Limb (tissue), 2 donors: Measurements from ENCODE around the gene ENTPD8.
A peak's percentile ranks its signal among the peaks of the same experiment; 100 is the strongest.

Experiments
- DNase-seq, 2 donors: peaks; one replicate each; pipeline ENCODE4 v3.0.0-alpha.2; 2016; ENCODE audit errors: extremely low spot score in 2 of 2

The ENTPD8 gene

DNA sequence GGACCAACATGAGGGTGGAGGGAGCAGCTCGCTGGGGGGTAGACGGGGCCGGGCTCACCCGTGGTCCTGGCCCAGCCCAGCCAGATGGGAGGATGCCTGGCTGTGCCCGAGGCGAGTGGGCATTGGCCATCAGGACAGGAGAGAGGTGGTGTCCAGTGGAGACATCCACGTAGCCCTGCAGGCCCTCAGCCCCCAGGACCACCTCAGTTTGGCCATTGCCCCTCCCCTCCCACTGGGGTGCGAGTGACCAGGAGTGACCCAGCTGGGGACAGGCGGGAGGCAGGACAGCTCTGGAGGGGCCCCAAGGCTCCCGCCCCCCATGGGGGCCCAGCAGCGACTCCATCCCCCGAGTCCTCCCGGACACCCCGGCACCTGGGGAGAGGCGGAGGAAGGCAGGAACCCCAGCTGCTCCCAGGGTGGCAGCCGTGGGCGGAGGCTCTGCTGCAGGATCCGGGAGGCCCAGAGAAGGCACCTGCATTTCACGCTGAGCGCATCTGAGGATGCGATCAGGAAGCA lies 9.7 kb downstream of the ENTPD8 start:
- no peak for DNase-seq

DNA sequence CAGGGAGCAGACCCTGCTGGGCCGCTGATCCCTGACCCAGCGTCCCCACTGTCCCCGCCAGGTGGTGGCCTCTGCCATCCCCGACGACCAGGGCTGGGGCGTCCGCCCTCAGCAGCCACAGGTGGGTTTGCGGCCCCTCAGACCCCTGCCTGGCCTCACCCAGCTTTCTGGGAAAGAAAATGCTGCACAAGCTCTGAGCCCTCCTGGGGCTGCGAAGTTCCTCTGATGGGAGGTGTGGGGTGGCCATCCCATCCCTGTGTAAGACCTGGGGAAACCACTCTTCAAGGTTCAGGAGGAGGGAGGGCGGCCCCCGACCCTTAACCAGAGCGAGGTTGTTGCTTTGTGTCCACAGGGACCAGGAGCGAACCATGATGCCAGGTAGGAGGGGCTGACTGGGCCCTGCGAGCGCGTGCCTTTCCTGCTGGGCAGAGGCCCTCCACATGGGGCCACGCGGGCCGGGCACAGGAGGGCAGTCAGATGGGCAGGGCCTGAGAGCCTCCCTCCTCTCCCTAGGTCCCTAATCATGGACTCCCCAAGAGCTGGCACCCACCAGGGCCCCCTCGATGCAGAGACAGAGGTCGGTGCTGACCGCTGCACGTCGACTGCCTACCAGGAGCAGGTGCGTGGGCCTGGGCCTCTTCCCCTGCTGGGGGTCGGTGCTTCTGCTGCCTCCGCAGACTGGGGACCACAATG lies 10.3 kb downstream of the ENTPD8 start:
- DNase-seq, result no peak

DNA sequence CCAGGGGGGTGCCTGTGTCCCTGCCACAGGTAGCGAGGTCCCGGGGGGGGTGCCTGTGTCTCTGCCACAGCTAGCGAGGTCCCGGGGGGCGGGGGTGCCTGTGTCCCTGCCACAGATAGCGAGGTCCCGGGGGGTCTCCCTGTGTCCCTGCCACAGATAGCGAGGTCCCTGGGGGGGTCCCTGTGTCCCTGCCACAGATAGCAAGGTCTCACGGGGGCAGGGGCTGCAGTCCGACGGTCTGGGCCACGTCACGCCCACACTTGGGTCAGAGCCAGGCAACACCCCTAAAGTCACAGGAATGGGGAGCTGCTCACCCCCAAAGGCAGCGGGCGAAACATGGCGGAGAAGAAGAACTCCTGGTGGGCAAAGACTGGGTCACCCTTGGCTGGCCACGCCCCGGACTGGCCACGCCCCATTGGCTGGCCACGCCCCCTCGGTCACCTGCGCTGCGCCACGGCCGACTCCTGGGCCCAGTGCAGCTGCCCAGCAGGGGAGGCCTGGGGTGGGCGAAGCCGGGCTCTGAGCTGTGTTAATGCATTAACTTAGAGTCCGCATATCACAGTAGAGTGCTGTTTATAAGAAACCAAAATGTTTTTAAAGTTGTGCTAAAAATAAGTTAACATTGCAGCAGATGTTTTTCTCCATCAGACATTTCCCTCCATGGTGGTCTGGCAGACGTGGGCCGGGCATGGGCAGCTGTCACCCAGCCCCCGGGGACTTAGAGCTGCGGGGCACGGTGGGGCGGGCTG lies 11.0 kb downstream of the ENTPD8 start:
- no peak for DNase-seq

DNA sequence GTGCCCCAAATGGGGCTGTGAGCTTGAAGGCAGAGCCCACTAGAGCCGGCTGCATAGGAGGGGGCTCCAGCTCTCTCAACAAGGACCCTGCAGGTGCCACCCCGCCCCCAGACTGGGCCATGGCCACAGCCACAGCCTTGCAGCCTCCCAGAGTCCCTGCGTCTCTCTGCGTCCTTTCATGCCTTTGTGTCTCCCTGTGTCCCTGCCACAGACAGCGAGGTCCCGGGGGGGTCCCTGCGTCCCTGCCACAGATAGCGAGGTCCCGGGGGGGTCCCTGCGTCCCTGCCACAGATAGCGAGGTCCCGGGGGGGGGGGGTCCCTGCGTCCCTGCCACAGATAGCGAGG lies 11.6 kb downstream of the ENTPD8 start:
- DNase-seq, result no peak

DNA sequence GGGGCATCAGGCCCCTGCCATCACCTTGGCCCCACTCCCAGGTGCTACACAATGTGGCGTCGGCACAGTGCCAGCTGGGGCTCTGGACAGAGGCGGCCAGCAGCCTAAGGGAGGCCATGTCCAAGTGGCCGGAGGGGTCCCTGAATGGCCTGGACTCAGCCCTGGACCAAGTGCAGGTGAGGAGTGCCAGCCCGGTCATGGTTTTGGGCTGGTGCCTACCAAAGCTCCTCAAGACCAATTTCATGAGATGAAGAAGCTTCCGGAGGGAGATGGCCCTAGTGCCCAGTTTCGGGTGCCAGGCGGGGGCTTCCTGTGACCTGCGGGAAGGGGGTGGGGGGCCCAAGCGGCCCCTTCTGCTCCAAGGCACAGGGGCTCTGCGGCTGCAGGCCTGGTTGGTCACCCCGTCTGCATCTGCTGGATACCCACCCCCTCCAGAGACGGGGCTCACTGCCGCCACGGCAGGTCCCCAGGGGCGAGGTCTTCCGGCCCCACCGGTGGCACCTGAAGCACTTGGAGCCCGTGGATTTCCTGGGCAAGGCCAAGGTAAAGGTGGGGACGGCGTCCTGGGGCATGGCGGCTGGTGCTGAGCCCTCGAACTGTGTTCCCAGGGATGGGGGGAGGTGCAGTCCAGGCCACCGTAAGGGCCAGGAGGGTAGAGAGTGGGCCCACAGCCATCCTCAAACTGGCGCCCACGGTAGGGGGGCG lies 12.2 kb downstream of the ENTPD8 start:
- no peak for DNase-seq

DNA sequence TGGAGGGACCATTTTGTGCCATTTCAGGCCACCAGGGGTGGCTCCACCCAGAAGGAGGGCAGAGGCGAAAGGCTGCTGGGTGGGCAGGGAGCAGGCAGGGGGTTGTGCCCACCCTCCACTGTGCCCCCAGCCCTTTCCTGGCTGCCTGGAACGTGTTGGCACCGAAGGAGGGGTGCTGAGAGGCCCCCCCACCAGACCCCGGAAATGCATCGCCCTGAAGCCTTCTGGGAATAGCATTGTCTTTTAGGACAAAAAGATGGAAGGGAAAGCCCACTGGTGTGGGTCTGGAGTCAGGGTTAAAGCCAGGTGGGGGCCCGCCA lies 12.9 kb downstream of the ENTPD8 start:
- DNase-seq, result no peak

DNA sequence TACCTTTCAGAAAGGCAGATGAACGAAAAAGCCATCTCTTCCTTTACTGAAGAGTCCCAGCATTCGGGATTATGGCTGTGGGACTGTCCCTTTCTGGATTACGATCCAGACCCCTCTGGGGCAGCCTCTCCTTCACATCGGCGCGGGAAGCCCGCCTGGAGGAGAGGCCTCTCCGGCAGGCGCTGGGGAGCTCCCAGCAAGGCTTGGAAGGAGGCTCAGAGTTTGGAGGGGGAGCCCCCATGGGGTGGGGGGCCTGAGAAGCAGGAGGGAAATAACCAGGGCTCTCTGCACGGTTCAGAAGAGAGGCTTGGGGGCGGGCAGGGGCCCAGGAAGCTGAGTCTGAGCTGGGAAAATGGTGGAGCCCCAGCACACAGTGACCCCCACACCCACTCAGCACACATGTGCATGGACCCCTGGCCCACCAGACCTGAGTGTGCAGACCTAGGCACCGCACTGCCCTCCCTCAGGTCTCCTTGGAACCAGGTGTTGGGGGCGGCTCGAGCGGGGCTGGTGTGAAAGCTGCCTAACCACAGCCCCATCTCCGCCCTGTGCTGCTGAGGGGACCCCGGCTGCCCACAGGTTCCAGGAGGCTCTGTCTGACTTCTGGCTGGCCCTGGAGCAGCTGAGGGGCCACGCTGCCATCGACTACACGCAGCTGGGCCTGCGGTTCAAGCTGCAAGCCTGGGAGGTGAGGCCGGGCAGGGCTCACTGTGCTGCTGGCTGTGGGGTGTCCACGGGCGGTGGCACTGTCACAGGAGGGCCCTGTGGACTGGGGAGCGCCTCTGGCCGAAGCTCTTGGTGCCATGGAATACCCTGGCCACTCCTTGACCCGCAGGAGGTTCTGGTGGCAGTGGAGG lies 13.5 kb downstream of the ENTPD8 start:
- DNase-seq, result no peak

DNA sequence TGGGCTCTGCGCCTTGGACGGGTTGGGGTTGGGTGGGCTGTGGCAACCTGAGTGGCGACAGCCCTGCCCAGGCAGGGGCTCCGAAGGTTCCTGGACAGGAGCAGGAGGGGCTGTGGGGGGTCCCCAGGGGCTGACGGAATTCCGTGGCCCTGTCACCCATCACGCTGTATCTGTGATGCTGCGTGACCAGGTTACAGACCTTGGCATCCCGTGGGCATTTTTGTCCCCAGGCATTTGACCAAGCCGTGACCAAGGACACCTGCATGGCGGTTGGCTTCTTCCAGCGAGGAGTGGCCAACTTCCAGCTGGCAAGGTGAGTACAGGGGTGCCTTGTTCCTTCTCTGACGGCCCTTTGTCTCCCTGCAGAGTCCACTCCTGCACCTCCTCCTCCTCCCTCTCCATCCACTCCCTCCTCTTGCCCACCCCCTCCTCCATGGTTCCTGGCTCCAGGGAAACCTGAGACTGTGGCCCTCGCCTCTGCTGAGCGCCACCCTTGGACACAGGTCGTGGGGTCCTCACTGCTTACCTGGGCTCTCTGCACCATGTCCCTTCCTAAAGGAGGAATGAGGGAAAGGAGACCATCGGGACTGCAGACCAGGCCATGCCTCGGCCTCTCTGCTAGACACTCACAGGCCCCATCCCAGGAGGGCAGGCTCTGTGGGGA lies 15.0 kb downstream of the ENTPD8 start:
- peak in 1 of 2 donors; percentile 31 for DNase-seq

DNA sequence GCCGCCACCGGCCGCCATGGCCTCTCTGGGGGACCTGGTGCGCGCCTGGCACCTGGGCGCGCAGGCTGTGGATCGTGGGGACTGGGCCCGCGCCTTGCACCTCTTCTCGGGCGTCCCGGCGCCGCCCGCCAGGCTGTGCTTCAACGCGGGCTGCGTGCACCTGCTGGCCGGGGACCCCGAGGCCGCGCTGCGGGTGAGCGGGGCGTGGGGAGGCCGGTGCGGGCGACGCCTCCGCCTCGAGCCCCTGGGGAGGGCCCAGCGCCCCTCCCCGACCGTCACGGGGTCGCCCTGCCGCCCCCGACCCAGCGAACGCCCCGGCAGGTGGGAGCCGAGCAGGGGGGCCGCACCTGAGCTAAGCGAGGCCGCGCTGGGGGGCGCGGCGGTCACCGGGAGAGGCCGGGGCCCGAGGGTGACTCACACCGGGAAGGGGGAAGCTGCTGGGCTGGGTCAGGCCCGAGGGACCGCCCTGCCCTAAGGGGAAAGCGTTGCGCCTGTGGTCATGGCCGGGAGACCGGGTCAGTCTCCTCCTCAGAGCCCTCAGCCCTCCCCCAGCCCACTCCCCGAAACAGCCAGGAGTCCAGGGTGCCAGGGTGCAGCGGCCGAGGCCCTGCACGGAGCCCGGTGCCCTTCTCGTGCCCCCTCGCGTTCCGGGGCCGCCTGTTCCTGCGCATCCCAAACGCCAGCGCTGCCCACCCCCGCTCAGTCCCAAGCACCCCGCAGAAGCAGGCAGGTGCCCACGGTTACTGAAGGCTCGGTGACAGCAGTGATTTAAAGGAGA lies 17.5 kb downstream of the ENTPD8 start:
- DNase-seq, result no peak

DNA sequence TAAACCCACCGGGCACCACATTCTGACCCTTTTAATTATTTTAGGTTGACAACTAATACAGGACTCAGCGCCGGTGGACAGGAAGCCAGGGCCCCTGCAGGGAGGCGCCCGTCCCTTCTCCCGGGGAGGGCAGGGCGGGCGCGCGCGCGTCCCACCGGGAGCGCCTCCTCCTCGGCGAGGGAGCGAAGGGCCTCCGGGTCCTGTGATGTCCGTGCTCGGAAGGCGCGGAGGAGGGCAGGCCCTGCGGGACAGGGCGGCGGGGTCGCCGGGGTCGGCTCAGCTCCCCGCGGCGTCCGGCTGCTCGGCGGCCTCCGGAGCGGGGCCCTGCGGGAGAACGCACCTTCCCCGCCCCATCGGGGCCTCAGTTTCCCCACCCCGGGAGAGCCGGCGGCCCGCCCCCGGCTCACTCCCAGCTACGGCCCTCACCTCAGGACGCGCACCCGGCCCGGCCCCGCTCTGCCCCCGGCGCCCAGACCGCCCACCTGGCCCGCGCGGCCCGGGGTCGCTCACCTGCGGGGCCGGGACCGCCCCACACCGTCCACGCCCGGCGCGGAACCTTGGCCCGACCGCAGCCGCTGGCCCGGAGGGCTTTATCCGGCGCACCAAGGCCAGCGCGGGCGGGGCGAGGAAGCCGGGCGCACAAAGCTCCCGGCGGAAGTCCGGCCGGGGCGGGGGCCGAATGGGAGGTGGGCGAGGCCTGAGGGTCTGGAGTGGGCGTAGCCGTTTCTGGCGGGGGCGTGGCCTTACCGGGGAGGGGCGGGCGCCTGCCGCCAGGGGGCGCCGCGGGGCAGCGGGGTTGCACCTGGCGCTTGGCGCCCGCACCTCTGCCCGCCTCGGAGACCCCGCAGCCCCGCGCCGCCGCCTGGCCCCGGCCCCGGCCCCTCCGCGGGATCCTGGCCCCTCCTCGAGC lies 18.3 kb downstream of the ENTPD8 start, which contains the start of the genes EXD3 and NOXA1:
TSS of gene EXD3 (minus strand) at position 559 of the 910 bp plus-strand sequence. CDS start 27,805 bp downstream, outside the sequence.
TSS of gene NOXA1 (plus strand) at position 790 of the 910 bp plus-strand sequence. CDS start 137 bp downstream, outside the sequence.
- peak; percentile 87 to 94 for DNase-seq

DNA sequence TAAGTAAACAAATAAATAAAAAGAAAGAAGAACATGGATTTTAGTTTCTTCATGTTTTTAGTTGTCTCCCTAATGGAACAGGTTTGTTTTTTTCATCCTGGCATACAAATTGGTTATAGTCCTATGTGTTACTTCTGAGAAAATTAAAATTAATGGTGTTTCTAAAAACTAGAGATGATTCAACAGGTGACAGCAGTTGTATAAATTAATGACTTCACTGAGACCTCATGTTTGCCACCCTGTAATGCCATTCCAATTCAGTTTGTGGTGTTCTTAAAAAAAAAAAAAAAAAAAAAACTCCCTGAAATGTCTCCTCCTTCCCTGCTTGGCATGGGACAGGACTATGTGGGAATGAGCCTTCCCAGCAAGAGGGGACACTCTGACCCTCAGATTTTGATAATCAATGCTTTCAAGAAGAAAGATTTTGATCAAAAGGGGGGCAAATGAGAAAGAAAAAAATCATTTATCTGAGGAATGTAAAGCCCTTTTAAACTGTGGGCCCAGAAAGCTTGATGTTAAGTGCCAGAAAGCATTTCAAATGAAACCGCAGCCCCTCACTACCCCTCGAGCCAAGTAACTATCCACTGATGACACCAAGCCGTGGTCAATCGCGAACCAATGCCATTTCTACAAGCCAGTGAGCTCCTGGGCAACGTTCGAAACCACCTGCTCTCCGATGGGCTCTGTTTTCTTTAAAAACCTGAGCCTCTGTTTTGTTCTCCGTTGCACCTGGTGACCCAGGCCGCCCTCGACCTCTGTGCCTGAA lies 19.1 kb downstream of the ENTPD8 start:
- DNase-seq, result no peak

DNA sequence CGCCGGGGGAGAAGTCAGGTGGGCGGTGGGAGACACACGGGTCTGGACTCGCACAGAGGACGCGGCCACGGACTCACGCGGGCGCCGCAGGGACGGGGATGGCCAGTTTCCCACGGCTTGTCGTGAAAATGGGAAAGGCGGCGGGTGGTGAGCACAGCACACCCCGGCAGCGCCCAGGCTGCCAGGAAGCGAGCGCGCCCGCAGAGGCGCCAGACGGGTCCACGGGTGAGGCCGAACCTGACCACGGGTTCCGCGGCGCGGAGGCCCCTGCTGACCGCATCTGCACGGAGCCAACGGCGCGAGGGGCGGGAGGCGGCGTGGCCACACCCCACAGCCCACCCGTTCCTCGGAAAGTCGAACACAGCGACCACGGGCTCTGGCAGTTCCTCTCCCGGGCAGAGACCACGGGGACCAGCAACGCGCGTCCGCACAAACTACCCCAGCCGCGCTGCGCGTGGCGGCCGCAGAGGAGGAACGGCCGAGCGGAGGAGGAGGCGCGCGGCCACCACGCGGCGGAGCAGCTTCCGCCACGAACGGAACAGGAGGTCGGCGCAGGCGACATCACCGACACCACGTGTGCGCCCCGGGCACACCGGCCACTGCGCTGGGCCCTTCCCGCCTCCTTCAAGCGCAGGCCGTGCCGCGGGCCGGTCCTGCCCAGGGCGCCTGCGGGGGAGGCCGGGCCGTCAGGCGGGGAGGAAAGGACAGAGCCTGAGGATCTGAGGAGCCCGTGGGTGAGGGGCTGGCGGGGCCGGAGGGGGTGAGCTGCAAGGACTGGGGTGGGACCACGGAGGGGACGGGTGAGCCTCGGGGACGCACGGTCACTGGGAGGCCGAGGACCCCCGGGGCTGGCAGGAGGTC lies 23.8 kb downstream of the ENTPD8 start:
- peak in 1 of 2 donors; percentile 32 for DNase-seq

DNA sequence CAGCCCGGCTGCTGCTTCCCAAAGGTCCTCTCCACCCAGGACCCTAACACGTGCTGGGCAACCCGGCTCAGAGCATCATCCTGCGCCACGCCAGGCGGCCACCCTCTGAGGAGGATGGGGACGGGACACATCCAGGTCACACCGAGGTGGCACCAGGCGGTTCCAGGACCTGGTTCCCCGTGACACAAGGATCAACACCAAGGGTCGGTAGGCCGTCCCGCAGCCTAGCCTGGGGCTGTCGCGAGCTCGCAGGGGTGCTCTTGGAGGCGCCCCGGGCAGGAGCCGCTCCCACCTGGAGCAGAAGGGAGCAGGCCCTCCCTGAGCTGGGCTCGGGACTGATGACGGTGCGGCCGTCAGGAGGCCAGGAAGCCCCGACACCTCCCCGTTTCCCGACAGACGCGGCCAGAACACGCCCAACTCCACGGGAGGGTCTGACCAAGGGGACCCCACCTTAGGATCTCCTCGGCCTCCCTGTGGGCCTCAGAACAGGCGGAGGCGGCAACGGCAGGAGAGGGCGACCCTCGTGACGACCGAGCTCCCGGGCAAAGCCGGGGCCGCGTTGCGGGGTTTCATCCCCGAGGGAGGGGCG lies 24.5 kb downstream of the ENTPD8 start:
- DNase-seq, result peak in 1 of 2 donors; percentile 26

DNA sequence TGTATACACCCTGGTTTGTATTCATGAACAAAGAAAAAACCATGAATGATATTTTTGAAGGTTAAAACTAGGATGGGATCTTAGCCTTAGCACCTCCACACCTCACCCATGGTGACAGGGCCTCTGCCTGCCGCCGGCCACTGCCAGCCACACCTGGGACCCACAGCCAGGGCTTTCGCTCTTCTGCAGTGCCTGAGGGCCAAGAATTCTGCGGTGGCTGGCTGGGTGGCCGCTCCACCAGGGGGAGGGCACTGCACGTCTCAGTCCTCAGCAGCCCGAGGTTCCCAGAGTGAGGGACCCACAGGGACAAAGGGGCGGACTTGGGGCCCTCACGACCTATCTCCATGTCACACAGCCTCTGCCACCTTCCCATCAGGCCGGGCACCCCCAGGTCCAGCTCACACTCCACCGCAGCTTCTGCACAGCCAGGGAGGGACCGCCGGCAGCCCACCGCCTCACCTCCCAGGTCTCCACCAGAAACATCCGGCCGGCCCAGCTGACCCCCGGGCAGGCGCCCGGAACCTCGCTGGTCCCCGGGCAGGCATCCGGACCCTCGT lies 25.1 kb downstream of the ENTPD8 start:
- peak in 1 of 2 donors; percentile 24 for DNase-seq

DNA sequence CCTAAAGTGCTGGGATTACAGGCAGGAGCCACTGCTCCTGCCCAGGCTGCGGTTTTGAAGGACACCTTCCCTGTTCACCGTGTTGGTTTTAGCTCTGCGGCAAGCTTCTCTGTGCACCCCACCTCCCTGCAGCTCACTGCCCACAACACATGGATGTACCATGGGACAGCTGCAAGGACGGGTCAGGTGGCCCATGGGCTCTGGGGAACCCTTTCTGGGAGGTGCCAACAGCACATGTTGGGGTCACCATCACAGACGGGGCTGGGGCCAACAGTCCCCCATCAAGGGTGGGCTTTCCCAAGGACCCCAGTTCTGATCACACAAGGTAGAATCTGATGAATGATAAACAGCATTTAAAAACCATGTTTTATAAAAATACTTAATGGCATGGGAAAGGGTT lies 25.7 kb downstream of the ENTPD8 start:
- peak in 1 of 2 donors; percentile 23 for DNase-seq

DNA sequence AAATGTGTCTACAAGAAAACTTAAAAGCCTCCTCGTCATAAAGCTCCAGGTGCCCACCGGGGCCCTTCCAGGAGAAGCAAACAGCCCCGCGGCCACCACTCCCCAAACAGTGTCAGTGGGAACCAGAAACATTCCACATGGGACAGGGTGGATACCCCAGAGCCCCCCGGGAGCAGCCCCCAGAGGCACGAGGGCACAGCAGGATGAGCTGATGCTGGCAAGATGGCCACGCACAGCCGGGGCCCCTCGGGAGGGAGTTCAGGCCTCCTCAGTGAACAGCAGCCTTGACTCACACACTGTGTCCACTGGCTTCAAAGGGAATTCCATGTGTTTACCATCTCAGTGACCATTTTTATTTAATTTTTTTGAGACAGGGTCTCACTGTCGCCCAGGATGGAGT lies 28.7 kb downstream of the ENTPD8 start:
- DNase-seq, result peak in 1 of 2 donors; percentile 26
